Keratinocyte (primary cell): Measurements from ENCODE around the gene TMX3. TPM values are rescaled to one million over a fixed set of nuclear protein-coding genes. Genes with fewer than 3 reads are reported as not detected.

Experiments
- DNase-seq: peaks from one replicate; pipeline ENCODE4 v3.0.0-alpha.2; 2011; ENCODE audit warnings: low read depth, missing footprints, low spot score
- FAIRE-seq: peaks from 2 replicates; lab custom pipeline; 2011; peaks lifted over from hg19 to GRCh38; lab: Jason Lieb, UNC
- H2AFZ ChIP-seq: 2 replicates; pipeline ENCODE4 v1.6.0; 2012; ENCODE audit warnings: low read length, control low read depth, inconsistent platforms; ENCODE audit not compliant: control insufficient read depth
- H3K27ac ChIP-seq: 2 replicates; pipeline ENCODE4 v1.5.1; 2011; ENCODE audit warnings: low read length; ENCODE audit not compliant: control insufficient read depth, insufficient read depth
- H3K27me3 ChIP-seq: 3 replicates; pipeline ENCODE4 v1.6.0; 2011; ENCODE audit warnings: low read length; ENCODE audit not compliant: control insufficient read depth, insufficient read depth; ENCODE audit errors: extremely low read depth
- H3K36me3 ChIP-seq, 2 experiments: 2 replicates in 1 of 2; 3 replicates in 1 of 2; pipeline ENCODE4 v1.5.1; 2011; ENCODE audit warnings: low read length in 2 of 2, mild to moderate bottlenecking in 1 of 2; ENCODE audit not compliant: control insufficient read depth in 2 of 2, insufficient read depth in 2 of 2; ENCODE audit errors: extremely low read depth in 1 of 2
- H3K4me1 ChIP-seq: 3 replicates; pipeline ENCODE4 v1.5.1; 2011; ENCODE audit warnings: low read length; ENCODE audit not compliant: control insufficient read depth, insufficient read depth; ENCODE audit errors: extremely low read depth
- H3K4me2 ChIP-seq: 3 replicates; pipeline ENCODE4 v1.6.0; 2011; ENCODE audit warnings: low read depth, low read length; ENCODE audit not compliant: control insufficient read depth, insufficient read depth; ENCODE audit errors: extremely low read depth
- H3K4me3 ChIP-seq, 3 experiments: fragments of 200-600 bp in 1 of 3; sonication (generic) in 1 of 3; 2 replicates in 2 of 3; 3 replicates in 1 of 3; pipeline ENCODE4 v1.5.1; 2011 to 2016; ENCODE audit warnings: low read length in 3 of 3, mild to moderate bottlenecking in 3 of 3, control low read depth in 2 of 3, inconsistent platforms in 1 of 3, low read depth in 1 of 3, mixed read lengths in 1 of 3, mixed run types in 1 of 3, moderate library complexity in 1 of 3; ENCODE audit not compliant: control insufficient read depth in 2 of 3, insufficient read depth in 2 of 3; ENCODE audit errors: extremely low read depth in 1 of 3
- H3K79me2 ChIP-seq: 2 replicates; pipeline ENCODE4 v1.6.0; 2012; ENCODE audit warnings: low read length; ENCODE audit not compliant: control insufficient read depth, insufficient read depth
- H3K9ac ChIP-seq: 3 replicates; pipeline ENCODE4 v1.6.0; 2011; ENCODE audit warnings: low read length; ENCODE audit not compliant: control insufficient read depth, insufficient read depth; ENCODE audit errors: extremely low read depth
- H3K9me1 ChIP-seq: 3 replicates; pipeline ENCODE4 v1.6.0; 2011; ENCODE audit warnings: low read length; ENCODE audit not compliant: control insufficient read depth, insufficient read depth; ENCODE audit errors: extremely low read depth
- H3K9me3 ChIP-seq: 2 replicates; pipeline ENCODE4 v1.5.1; 2012; ENCODE audit warnings: low read depth, low read length; ENCODE audit not compliant: control insufficient read depth
- H4K20me1 ChIP-seq: 3 replicates; pipeline ENCODE4 v1.6.0; 2011; ENCODE audit warnings: low read length; ENCODE audit not compliant: control insufficient read depth, insufficient read depth; ENCODE audit errors: extremely low read depth
- EZH2 ChIP-seq: IDR thresholded peaks from one replicate; pipeline ENCODE4 v1.6.1; 2012; ENCODE audit warnings: inconsistent platforms, mild to moderate bottlenecking, low read length, moderate library complexity
- dilution Hi-C: fragments of 300-500 bp; cut with MboI; formaldehyde crosslinking; loops from one replicate; pipeline ENCODE4 v1.7.0; 2020; ENCODE audit warnings: low sequenced_read_pairs; ENCODE audit not compliant: extremely low pct_ligation_motif_present
- polyA plus RNA-seq, 5 experiments: library from polyadenylated mRNA; depleted of rRNA in 3 of 5; stranded (reverse) in 3 of 5; stranded (forward) in 1 of 5; unstranded in 1 of 5; fragments of >200 nt; gene quantifications; 1 replicate in 1 of 5; 2 replicates in 3 of 5; 3 replicates in 1 of 5; pipeline versions ENCODE4 v1.2.1 to v1.2.3, GENCODE V29; 2011 to 2012; ENCODE audit warnings: missing spikeins in 2 of 5, low read depth in 1 of 5, low replicate concordance in 1 of 5
- TF ChIP-seq, protein P1 (sequence below), 3 experiments: IDR thresholded peaks in 1 of 3; conservative IDR thresholded peaks in 1 of 3; optimal IDR thresholded peaks in 1 of 3; 2 replicates in 2 of 3; 3 replicates in 1 of 3; pipeline versions ENCODE3 to v1.5.1; 2011; ENCODE audit warnings: low read length in 3 of 3, mild to moderate bottlenecking in 3 of 3, moderate library complexity in 2 of 3, control low read depth in 1 of 3, inconsistent platforms in 1 of 3; ENCODE audit not compliant: insufficient read depth in 2 of 3; ENCODE audit errors: extremely low read depth in 1 of 3

Gene TMX3
- polyA plus RNA-seq, 1 donor (not counting 4 experiments of a cell fraction or from before 2014, with no cell fraction given), result 55.5 TPM

- H3K9me1 ChIP-seq, result no peaks in the 10 kb centered on the region
- no peaks in the 10 kb centered on the region for H4K20me1 ChIP-seq
- no peak overlapping the region for H2AFZ ChIP-seq
- FAIRE-seq, result no peak
- no peaks in the 10 kb centered on the region for H3K79me2 ChIP-seq
- dilution Hi-C loops, result no loop called here
- H3K4me3 ChIP-seq, result no peak overlapping the region
- no peak overlapping the region for H3K9ac ChIP-seq
- no peaks in the 10 kb centered on the region for H3K4me1 ChIP-seq
- H3K4me2 ChIP-seq, result no peak overlapping the region
- no peaks in the 10 kb centered on the region for H3K9me3 ChIP-seq
- H3K27ac ChIP-seq, result no peak overlapping the region
- H3K27me3 ChIP-seq, result no peaks in the 10 kb centered on the region
- H3K36me3 ChIP-seq, result no peaks in the 10 kb centered on the region
- TF ChIP-seq EZH2, result no peak
- TF ChIP-seq, protein P1, sequence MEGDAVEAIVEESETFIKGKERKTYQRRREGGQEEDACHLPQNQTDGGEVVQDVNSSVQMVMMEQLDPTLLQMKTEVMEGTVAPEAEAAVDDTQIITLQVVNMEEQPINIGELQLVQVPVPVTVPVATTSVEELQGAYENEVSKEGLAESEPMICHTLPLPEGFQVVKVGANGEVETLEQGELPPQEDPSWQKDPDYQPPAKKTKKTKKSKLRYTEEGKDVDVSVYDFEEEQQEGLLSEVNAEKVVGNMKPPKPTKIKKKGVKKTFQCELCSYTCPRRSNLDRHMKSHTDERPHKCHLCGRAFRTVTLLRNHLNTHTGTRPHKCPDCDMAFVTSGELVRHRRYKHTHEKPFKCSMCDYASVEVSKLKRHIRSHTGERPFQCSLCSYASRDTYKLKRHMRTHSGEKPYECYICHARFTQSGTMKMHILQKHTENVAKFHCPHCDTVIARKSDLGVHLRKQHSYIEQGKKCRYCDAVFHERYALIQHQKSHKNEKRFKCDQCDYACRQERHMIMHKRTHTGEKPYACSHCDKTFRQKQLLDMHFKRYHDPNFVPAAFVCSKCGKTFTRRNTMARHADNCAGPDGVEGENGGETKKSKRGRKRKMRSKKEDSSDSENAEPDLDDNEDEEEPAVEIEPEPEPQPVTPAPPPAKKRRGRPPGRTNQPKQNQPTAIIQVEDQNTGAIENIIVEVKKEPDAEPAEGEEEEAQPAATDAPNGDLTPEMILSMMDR (optimal IDR thresholded peaks at IDR 0.05 in 1 of 3, IDR thresholded peaks at IDR 0.05 in 1 of 3, conservative IDR thresholded peaks at IDR 0.05 in 1 of 3; ENCODE audit: extremely low read depth in 1 of 3, insufficient read depth in 2 of 3, low read length in 3 of 3), result no peak
- no peak for DNase-seq
Measured at GRCh38 chr18:68728081-68728700, 13.3 kb upstream of the TMX3 start.

DNA sequence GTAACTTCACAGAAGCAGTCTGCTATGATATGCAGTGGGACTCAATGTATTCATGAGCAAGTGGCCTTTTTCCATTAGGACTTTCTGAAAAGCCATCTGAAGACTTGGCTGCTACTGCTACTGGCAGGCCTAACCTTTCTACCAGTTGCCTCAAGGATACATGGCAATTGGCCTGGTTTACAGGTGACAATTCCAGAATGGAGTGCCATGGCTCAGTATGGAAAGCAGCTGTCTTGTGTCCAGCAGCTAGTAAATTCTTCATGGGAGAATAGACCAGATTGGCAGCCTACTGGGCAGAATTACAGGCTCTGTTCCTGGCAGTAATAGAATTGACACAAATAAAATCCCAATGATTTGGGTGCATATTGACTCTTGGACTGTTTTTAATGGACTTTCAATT, 12.6 kb upstream of the TMX3 start:
- no peak overlapping the region for H3K9ac ChIP-seq
- no peaks in the 10 kb centered on the region for H3K9me3 ChIP-seq
- no peaks in the 10 kb centered on the region for H3K36me3 ChIP-seq
- H3K27ac ChIP-seq, result no peak overlapping the region
- DNase-seq (no peak), FAIRE-seq (no peak)
- H4K20me1 ChIP-seq, result no peaks in the 10 kb centered on the region
- H3K79me2 ChIP-seq, result no peaks in the 10 kb centered on the region
- no peaks in the 10 kb centered on the region for H3K9me1 ChIP-seq
- no peaks in the 10 kb centered on the region for H3K27me3 ChIP-seq
- TF ChIP-seq EZH2, result no peak
- TF ChIP-seq, protein P1 (optimal IDR thresholded peaks at IDR 0.05 in 1 of 3, IDR thresholded peaks at IDR 0.05 in 1 of 3, conservative IDR thresholded peaks at IDR 0.05 in 1 of 3; ENCODE audit: extremely low read depth in 1 of 3, insufficient read depth in 2 of 3, low read length in 3 of 3), result no peak
- H3K4me1 ChIP-seq, result no peaks in the 10 kb centered on the region
- H3K4me2 ChIP-seq, result no peak overlapping the region
- H3K4me3 ChIP-seq, result no peak overlapping the region
- dilution Hi-C loops, result no loop called here
- no peak overlapping the region for H2AFZ ChIP-seq
